GM21367 (cell line): ENCODE results near the gene DBNDD2.
A peak's percentile ranks its signal among the peaks of the same experiment; 100 is the strongest.

Experiments used
- ATAC-seq: cut with Tn5 transposase; IDR thresholded peaks from one replicate; pipeline ENCODE4 v1.9.1; 2021; ENCODE audit not compliant: unreplicated experiment

The DBNDD2 gene, protein sequence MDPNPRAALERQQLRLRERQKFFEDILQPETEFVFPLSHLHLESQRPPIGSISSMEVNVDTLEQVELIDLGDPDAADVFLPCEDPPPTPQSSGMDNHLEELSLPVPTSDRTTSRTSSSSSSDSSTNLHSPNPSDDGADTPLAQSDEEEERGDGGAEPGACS

DNA sequence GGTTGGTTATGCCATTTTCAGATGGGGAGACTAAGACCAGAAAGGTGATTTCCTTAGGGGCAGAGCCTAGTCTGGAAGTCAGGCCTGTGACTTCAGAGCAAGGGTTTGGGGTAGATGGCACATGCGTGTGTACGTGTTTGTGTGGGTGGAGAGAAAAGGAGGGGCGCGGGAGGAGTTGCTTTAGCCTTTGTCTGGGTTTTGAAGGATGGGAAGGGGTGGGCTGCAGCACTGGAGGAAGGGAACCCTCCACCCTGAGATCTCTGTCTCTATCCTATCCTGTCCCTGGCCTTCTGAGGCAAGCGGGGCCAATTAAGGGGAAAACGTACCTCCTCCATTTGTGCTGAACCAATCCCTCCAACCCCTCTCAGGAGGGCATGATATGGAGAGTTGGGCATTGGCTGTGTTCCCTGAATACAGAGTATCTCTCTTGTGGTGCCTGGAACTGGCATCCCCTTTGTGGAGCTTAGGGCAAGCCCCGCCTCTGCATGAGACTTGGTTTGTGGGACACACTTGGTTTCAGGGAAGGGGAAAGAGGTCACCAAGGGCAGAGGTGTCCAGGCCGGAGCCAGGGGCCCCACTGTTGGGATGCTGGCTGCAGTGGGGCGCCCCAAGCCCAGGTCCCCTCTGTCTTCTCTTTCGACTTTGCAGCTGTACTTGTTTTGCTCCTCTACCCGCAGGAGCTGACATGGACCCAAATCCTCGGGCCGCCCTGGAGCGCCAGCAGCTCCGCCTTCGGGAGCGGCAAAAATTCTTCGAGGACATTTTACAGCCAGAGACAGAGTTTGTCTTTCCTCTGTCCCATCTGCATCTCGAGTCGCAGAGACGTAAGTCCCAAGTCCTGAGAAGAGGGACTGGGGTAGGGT, at the start of gene DBNDD2:
Gene DBNDD2 (plus strand): TSS at position 507 of the 863 bp plus-strand sequence. CDS start 179 bp downstream, at position 686.
- no peak for ATAC-seq

DNA sequence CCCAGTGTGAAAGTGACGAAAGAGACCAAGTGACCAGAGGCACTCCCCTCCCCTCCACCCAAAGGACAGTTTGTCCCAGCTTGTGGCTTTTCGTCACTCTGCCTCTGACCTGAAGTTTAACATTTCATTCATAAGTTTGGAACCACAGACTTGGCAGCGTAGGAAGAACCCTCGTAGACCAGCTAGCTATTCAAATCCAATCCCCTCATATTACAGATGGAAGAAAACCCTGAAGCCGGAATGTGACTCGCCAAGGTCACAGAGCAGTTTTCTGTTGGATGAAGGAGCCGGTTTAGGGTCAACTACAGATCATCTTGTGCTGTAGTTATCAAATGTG, 49.1 kb upstream of the DBNDD2 start:
- no peak for ATAC-seq

DNA sequence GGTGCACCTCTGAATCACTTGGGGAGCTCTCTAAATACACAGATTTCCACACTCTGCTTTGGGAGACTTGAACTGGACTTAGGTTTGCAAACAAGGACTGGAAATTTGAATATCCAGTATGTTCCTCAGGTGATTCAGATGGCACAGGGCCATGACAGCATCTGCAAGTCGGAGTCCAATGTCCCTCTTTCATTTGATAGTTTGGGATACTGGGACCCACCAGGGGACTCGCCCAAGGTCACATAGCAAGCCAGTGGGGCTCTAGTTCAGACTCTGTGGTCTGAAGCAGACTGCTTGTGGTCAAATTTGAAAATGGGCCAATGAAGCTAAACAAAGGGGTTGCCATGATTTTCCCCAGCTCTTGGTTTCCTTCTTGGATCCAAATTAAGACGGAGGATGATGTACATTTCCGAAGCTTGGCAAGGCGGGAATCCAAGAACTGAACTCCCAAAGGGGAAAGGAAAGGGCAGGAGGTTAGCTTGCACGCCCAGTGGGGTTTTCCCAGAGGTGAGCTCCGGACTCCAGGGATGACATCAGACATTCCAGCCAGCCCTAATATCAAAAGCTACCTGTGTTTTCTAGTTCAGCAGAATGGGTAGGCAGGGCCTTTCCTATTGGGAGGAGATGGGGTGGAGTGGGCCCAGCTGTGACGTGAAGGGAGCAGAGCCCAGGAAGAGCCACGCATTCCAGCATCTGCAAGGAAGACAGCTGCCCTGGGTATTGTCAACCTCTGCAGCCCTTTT, 48.5 kb upstream of the DBNDD2 start:
- ATAC-seq: no peak

DNA sequence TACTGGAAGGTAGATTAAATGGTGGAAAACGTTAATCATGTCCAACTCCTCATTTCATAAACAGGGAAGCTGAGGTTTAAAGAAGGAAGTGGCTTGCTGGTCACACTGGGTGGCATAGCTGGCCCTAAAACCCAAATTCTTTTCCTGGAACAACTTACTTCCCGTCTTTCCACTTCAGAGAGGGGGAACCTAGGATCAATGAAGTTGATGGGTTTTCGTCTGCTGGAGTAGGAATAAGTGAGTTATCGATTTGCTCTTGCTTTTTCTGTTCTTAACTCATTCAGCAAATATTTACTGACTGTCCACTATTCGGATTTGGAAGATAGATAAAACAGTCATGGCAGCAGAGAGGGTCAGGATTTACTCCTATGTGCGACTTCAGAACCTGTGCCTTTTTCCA, 46.3 kb upstream of the DBNDD2 start:
- ATAC-seq: no peak

DNA sequence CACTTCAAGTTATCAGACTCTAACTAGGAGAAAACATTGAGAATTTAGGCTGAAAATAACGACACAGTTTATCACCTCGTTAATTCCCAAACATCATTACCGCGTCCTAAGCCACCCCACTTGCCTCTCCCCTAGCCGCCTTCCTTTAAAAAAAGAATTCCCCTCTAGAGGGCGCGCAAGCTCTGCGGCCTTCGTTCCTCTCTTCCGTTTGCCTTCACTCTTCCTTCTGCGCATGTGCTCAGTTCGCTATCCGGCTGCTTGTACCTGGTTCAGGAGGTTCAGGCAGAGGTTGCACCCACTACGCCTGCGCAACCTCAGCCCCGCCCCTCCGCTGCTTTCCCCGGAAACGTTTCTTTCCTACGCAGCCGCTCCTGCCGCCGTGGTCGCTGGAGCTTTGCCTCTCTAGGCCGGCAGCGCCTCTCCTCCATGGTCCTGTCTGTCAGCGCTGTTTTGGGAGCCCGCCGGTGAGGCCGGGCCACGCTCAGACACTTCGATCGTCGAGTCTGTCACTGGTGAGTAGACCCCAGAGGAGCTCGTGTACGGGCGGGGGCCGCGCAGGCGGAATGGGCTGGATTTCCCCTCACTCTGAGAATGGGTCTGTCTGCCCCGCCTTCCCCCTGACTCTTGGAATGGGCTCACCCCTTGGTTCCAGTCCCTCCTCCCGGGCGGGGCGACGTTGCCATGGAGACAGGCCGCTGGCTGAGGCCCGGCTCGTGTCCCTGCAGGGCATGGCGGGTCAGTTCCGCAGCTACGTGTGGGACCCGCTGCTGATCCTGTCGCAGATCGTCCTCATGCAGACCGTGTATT, 45.1 kb upstream of the DBNDD2 start, which contains the start of gene SYS1:
Gene SYS1 (plus strand): TSS at position 353 of the 807 bp plus-strand sequence. CDS start 376 bp downstream, at position 729.
- ATAC-seq: peak; percentile 54

DNA sequence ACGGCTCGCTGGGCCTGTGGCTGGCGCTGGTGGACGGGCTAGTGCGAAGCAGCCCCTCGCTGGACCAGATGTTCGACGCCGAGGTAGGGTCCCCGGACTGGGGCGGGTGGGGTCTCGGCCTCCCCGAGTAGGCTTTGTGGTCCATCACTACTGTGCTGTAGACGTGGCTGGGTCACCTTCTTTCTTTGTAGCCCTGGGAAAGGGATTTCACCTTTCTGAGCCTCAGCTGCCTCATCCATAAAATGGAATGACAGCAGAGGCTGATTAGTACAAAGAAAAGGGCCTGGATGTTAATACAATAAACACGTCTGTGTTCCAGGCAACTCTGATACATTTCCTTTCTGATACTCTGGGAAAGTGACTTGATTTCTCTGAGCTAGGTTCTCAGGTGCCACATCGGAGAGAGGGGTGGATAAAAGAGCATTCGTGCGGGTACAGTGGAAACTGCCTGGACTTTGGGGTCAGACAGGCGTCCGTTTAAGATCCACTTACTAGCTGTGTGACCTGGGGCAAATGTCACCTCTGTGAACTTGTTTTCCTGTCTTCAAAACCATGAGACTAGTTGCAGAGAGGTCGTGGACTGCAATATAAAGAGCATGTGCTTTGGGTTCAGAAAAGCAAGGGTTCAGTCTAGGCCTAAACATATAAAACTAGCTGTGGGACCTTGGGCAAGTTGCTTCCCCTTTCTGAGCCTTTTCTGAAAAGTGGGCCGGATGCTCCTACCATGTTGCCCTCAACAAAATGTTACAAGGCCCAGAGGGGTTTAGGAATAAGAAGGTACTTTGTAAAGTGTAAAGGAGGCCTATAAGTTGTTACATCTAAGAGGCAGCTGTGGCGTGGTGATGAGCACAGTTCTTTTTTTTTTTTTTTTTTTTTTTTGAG, 44.2 kb upstream of the DBNDD2 start:
- no peak for ATAC-seq

DNA sequence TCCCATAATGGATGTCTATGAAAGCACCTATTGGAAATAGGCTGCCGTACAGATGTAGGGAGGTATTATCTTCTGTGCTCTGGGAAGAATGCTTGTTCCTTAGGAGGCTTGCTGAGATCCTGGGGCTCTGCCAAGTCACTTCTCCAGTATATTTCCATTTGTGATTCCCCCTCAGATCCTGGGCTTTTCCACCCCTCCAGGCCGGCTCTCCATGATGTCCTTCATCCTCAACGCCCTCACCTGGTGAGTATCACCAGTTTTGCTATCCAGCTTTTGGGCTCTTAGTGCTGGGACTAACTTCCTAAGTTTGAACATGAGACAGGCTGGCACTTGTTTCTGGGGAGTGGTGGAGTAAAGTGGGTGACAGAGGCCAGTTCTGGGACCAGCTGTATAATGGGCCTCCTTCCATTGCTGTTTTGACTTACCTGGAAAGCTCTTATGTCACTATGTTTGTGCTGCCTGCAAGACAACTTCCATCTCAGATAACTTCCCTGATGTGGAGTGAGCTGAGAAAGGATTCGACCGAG, 42.6 kb upstream of the DBNDD2 start:
- ATAC-seq: no peak

DNA sequence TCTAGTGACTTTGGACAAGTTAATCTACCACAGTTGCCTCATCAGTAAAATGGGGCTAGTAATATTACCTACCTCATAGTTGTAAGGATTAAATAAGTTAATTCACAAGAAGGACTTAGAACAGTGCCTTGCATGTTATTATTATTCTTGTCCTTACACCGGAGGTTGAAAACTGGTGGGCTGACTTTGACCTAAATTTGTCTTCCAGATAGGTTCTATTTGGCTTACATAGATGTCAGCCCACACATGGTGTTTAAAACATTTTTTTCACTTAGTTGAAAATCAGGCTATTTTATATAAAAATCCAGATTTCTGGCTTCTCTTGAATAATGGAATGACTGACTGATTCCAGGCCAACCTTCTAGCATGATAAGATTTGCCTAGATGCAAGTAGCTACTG, 41.9 kb upstream of the DBNDD2 start:
- no peak for ATAC-seq

DNA sequence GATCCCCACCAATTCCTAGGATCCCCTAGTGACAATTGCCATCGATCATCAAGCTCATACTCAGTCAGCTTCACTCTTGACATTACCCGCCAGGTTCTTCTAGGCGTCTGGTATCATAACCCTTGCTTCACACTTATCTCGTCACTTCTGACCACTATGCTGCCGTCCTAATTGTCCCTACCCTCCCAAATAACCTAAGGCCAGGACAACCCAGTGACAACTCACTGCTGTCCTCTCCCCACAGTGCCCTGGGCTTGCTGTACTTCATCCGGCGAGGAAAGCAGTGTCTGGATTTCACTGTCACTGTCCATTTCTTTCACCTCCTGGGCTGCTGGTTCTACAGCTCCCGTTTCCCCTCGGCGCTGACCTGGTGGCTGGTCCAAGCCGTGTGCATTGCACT, 41.5 kb upstream of the DBNDD2 start:
- ATAC-seq: no peak

DNA sequence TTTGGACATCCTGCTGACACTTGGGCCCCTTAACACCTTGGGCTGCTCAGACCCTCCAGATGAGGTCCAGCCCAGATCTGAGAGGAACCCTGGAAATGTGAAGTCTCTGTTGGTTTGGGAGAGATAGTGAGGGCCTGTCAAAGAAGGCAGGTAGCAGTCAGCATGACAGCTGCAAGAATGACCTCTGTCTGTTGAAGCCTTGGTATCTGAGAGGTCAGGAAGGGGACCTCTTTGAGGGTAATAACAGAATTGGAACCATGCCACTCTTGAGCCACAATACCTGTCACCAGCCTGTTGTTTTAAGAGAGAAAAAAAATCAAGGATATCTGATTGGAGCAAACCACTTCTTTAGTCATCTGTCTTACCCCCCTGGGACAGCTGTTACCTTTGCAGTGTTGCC, 41.0 kb upstream of the DBNDD2 start:
- ATAC-seq: no peak

DNA sequence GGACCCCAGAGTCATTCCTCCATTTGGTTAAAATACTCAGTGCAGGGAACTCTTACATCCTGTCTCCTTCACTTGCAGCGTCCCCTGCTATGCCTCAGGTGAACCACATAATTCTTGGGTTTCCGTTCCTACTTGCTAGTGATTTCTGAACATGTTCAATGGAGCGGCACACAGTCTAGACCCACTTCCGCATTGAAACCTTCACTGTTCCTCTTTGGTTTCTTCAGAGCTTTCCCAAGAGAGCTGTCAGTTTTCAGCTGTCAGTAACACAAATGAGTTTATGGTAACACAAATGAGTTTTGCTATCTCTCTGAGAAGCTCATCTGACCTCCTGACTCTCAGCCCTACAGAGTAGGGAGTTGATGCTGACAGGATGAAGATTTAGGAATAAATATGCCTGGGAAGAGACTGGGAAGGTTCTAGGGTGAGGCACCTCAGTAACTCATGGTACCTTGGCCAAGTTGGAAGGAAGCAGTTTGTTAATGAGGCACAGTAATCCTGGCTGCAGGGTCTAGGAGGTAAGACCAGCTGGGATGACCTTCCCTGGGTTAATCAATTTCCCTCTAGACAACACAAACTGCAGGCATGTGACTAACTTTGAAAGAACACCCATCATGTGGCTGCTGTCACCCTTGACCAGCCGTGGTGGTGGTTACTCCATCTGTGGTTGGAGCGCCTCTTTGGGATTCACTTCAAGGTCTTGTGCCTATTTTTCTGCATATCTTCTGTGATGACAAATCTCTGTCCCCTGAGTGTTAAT, 39.7 kb upstream of the DBNDD2 start:
- ATAC-seq: peak; percentile 63

DNA sequence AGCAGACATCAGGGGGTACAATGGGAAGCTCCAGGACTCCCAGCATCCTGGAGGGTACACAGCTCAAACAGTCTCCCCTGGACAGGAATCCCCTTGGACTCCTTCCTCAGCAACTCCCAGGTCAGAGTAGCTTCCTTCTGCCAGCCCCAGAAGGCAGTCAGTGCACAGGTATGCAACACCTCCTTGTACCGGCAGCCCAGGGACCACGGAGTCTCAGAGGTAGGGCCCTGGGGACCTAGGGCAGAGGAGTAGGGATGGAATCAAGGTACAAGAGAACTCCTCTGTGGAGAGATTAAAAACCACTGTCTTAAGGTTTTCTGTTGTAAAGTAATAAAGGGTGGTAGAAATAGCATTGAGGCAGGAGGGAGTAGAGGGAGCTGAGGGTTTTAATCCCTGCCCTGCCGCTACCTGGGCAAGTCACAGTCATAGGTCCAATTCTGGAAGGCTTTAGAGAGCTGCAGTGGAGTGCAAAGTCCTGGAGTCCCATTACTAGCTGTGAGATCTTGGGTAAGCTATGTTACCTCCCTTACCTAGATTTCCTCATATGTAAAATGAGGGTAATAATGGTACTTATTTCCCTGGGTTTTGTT, 37.4 kb upstream of the DBNDD2 start:
- ATAC-seq: no peak

DNA sequence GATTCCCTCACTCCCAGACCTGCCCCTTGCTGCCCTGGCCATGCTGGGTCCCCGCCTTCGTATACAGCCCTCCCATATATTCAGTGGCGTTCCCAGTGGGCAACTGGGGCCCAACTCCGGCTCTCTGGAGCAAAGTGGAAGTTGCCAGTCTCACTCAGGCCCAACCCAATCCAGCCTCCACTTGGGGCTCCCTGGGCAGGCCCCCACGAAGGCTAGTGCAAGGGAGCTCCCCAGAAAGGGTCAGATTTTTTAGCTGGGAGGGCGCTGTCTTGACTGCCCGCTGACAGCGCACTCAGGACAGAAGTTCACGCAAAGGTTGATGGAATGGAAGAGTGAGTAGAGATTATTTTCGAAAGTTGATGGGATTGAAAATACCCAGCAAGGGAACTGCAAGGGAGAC, 35.8 kb upstream of the DBNDD2 start:
- no peak for ATAC-seq

DNA sequence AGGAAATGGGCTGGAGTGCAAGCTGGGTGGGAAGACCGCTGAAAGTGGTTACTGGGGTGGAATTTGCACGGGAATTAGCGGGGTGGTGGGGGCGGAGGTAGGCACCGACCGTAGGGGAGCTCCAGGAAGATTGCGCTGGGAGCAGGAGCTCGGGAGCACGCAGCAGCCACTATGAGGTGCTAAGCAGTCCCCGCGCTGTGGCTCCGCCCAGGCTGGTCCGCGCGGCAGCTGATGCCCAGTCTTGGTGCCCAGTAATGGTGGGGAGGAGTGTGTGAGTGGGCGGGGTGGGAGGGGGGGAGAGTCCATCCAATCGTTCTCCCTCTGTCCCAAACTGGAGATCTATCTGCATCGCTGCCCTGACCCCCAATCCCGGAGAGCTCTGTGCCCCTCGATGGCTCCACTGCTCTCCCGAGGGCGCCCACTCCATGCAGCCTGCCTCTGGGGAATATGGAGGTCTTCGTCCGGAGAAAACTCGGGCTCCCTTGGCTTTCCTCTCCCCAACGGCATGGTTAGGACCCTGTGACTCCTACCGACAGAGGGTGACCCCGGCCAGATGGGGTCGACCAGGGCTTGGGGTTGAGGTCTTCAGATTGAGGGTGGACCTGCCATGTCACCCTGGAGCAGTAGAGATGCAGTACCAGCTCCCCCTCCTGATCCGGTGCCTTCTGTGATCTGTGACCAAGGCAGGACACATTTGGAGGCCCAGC, 35.3 kb upstream of the DBNDD2 start:
- ATAC-seq: no peak

DNA sequence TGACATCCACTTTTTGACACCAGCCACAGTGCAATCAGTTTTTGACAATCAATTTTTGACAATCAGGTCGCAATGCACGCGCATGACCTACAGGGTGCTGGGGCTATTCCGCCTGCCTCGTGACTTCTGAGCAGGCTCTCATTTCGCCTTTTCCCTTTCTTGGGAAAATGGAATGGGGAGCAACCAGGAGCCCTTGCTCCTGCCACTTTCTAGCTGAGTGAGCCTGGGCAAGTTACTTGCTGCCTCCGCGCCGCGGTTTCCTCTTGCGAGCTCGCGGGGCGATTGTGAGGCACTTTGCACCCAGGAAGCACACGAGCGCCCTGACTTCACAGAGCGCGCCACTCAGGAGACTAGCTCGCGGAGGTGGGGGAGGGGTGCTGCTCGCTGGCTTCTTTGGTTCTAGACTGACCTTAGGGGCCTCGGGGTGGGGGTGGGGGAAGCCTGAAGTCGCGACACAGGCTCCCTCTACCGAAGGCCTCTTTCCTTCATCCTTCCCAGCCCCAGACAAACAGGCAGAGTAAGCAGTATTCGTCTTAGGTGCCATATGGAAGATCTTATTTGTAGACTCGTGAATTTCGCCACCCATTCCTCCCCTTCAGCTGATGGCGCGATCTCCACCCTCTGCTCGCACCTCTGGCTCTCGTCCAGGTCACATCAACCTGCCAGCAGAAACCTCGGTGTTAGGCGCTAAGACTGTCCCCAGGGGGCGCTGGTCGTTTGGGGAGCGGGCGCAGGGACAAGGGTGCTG, 34.6 kb upstream of the DBNDD2 start:
- no peak for ATAC-seq

DNA sequence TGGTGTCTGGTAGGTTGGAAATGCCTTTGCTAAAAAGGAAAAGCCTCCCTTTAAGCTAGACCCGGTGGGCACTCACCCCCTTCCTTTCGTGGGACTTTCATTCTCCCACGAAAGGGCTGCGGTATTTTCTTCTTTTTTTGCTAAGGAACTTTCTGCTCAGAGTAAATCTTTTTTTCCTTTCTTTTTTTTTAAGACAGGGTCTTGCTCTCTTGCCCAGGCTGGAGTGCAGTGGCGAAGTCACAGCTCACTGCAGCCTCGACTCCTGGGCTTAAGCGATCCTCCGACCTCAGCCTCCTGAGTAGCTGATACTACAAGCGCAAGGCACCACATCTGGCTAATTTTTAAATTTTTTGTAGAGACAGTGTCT, 34.0 kb upstream of the DBNDD2 start:
- no peak for ATAC-seq

DNA sequence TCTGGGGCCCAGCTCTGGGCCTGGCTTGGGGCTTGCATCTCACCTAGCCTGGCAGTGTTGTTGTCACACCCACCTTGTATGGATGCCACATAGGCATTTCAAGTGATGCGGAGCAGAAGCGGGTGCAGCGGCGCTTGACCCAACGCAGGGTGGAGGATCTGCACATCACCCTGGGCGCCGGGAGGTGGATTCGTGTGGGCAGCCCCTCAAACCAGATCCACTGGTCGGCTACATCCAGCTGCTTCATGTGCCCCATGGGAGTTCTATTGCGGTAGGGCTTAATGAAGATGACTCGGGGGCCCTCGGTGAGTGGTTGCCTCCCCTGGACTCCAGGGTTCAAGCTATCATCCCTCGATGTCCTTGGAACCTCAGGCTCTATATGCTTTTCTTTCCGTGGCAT, 33.1 kb upstream of the DBNDD2 start:
- no peak for ATAC-seq

DNA sequence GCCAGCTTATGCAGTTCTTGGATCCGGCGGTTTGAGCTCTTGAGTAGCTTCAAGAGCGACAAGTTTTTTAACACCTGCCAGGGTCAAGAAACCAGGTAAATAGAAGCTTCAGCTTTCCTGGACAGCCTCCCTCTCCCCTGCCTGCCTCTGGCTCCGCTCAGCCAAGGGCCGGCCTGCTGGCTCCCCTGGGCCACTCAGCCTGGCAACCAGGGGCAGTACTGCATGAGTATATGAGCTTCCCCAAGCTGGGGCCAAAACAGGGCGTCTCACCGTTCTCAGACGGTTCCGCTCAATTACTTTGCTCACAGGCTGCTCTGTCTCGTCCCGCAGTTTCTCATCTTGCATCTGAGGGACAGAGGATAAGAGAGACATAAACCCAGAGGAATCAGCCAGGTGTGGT, 30.8 kb upstream of the DBNDD2 start:
- no peak for ATAC-seq
